Neural cell (in vitro differentiated cells): Measurements from ENCODE around the gene ARHGAP20. TPM values are rescaled to one million over a fixed set of nuclear protein-coding genes. Genes with fewer than 3 reads are reported as not detected.

Experiments
- H2AFZ ChIP-seq: fragments of 200-600, 300-800 bp; sonication (generic), shearing (Covaris generic); 2 replicates; pipeline ENCODE4 v1.6.0; 2014; ENCODE audit warnings: low read depth, mild to moderate bottlenecking, antibody characterized with exemption, low read length, moderate library complexity
- H3F3A ChIP-seq: fragments of 200-600 bp; shearing (Covaris generic); 2 replicates; pipeline ENCODE4 v1.6.1; 2016; ENCODE audit warnings: mild to moderate bottlenecking, moderate library complexity, mixed read lengths, antibody characterized with exemption, low read length; ENCODE audit not compliant: insufficient read depth, poor library complexity, severe bottlenecking
- H3K27ac ChIP-seq: fragments of 200-600, 300-800 bp; sonication (generic), shearing (Covaris generic); 2 replicates; pipeline ENCODE4 v1.5.1; 2014; ENCODE audit warnings: mild to moderate bottlenecking, low read length, moderate library complexity
- H3K27me3 ChIP-seq: fragments of 300-800, 200-600 bp; sonication (generic), shearing (Covaris generic); 2 replicates; pipeline ENCODE4 v1.6.0; 2014; ENCODE audit warnings: mild to moderate bottlenecking, low read depth, low read length, moderate library complexity; ENCODE audit not compliant: insufficient read depth
- H3K36me3 ChIP-seq: fragments of 300-800, 200-600 bp; sonication (generic), shearing (Covaris generic); 2 replicates; pipeline ENCODE4 v1.5.1; 2014; ENCODE audit warnings: mild to moderate bottlenecking, antibody characterized with exemption, low read length, moderate library complexity; ENCODE audit not compliant: insufficient read depth
- H3K4me2 ChIP-seq: fragments of 300-800, 200-600 bp; sonication (generic), shearing (Covaris generic); 2 replicates; pipeline ENCODE4 v1.6.0; 2014; ENCODE audit warnings: mild to moderate bottlenecking, low read length
- H3K4me3 ChIP-seq: fragments of 300-800, 200-600 bp; sonication (generic), shearing (Covaris generic); 2 replicates; pipeline ENCODE4 v1.5.1; 2014; ENCODE audit warnings: mild to moderate bottlenecking, low read length, moderate library complexity
- H3K79me2 ChIP-seq: fragments of 200-600 bp; shearing (Covaris generic); replicated peaks from 2 replicates; pipeline ENCODE4 v1.6.0; 2014; ENCODE audit warnings: mild to moderate bottlenecking, low read length, moderate library complexity; ENCODE audit not compliant: insufficient read depth
- H3K9ac ChIP-seq: fragments of 300-800, 200-600 bp; sonication (generic), shearing (Covaris generic); 2 replicates; pipeline ENCODE4 v1.6.1; 2016; ENCODE audit warnings: mild to moderate bottlenecking, low read length, mixed read lengths
- H3K9me2 ChIP-seq: fragments of 200-600 bp; shearing (Covaris generic); 2 replicates; pipeline ENCODE4 v1.6.1; 2016; ENCODE audit warnings: mild to moderate bottlenecking, low read length, mixed read lengths; ENCODE audit not compliant: insufficient read depth
- H3K9me3 ChIP-seq: fragments of 200-600, 300-800 bp; sonication (generic), shearing (Covaris generic); 2 replicates; pipeline ENCODE4 v1.6.1; 2016; ENCODE audit warnings: mild to moderate bottlenecking, mixed run types, low read length, moderate library complexity, mixed read lengths
- H4K20me1 ChIP-seq: fragments of 200-600 bp; shearing (Covaris generic); 2 replicates; pipeline ENCODE4 v1.6.1; 2016; ENCODE audit warnings: mild to moderate bottlenecking, mixed run types; ENCODE audit not compliant: insufficient read depth
- CTCF ChIP-seq: fragments of 450-650 bp; IDR thresholded peaks from 2 replicates; pipeline ENCODE4 v1.5.1; 2014; ENCODE audit warnings: antibody characterized with exemption, mild to moderate bottlenecking, moderate library complexity; ENCODE audit not compliant: poor library complexity, severe bottlenecking
- EP300 ChIP-seq: fragments of 450-650 bp; conservative IDR thresholded peaks from 2 replicates; pipeline ENCODE4 v1.6.1; 2014; ENCODE audit warnings: antibody characterized with exemption, mild to moderate bottlenecking, moderate library complexity; ENCODE audit not compliant: poor library complexity, severe bottlenecking
- EZH2 ChIP-seq: fragments of 200-600, 300-800 bp; shearing (Covaris generic), sonication (generic); IDR thresholded peaks from 2 replicates; pipeline ENCODE4 v1.6.1; 2014; ENCODE audit warnings: antibody characterized with exemption, low read length, borderline replicate concordance, mild to moderate bottlenecking; ENCODE audit not compliant: insufficient read depth, poor library complexity, severe bottlenecking
- MXI1 ChIP-seq: fragments of 450-650 bp; conservative IDR thresholded peaks from 2 replicates; pipeline ENCODE4 v1.6.1; 2014; ENCODE audit warnings: antibody characterized with exemption, mild to moderate bottlenecking; ENCODE audit not compliant: poor library complexity, severe bottlenecking
- POLR2AphosphoS5 ChIP-seq: IDR thresholded peaks from 2 replicates; pipeline ENCODE4 v1.6.1; 2012
- RAD21 ChIP-seq: fragments of 450-650 bp; conservative IDR thresholded peaks from 2 replicates; pipeline ENCODE4 v1.6.1; 2014; ENCODE audit warnings: antibody characterized with exemption, mild to moderate bottlenecking, moderate library complexity
- REST ChIP-seq: IDR thresholded peaks from 2 replicates; pipeline ENCODE4 v1.6.1; 2012; ENCODE audit warnings: borderline replicate concordance
- SMC3 ChIP-seq: fragments of 450-650 bp; conservative IDR thresholded peaks from 2 replicates; pipeline ENCODE4 v1.6.1; 2014; ENCODE audit warnings: antibody characterized with exemption, mild to moderate bottlenecking, moderate library complexity; ENCODE audit not compliant: poor library complexity
- TAF1 ChIP-seq: IDR thresholded peaks from 2 replicates; pipeline ENCODE4 v1.6.1; 2012; ENCODE audit warnings: low read depth
- polyA plus RNA-seq: library from polyadenylated mRNA; depleted of rRNA; stranded (reverse); fragments of >200 nt; gene quantifications from 2 replicates; pipeline ENCODE4 v1.2.3, GENCODE V29; 2014

ARHGAP20 gene
- polyA plus RNA-seq, 1 donor from 2014 or later: 1.2 TPM

GRCh38 chr11:110750100-110750499 lies 37.9 kb upstream of the ARHGAP20 start:
- no peak overlapping the region for H3K4me2 ChIP-seq
- no peaks in the 10 kb centered on the region for H4K20me1 ChIP-seq
- H2AFZ ChIP-seq: no peak overlapping the region
- no peaks in the 10 kb centered on the region for H3K9me2 ChIP-seq
- H3K4me3 ChIP-seq: no peak overlapping the region
- H3K27ac ChIP-seq: no peak overlapping the region
- H3K9ac ChIP-seq: no peak overlapping the region
- H3K9me3 ChIP-seq: no peaks in the 10 kb centered on the region
- H3K27me3 ChIP-seq: no peaks in the 10 kb centered on the region
- no peaks in the 10 kb centered on the region for H3K79me2 ChIP-seq
- TF ChIP-seq POLR2AphosphoS5 (no peak), TAF1 (no peak), MXI1 (no peak), EP300 (no peak), REST (no peak), SMC3 (no peak), RAD21 (no peak), CTCF (no peak), EZH2 (no peak)
- H3F3A ChIP-seq: no peaks in the 10 kb centered on the region
- H3K36me3 ChIP-seq: no peaks in the 10 kb centered on the region

- no peak overlapping the region for H3K4me3 ChIP-seq
Observed at GRCh38 chr11:110747531-110747930, 35.3 kb upstream of the ARHGAP20 start.

More at GRCh38 chr11:110747531-110747930, 35.3 kb upstream of the ARHGAP20 start:
- Histone ChIP-seq H3K27ac (no peak overlapping the region), H3K79me2 (no peaks in the 10 kb centered on the region), H3K9me3 (no peaks in the 10 kb centered on the region), H3K4me2 (no peak overlapping the region), H2AFZ (no peak overlapping the region), H4K20me1 (no peaks in the 10 kb centered on the region), H3K9ac (no peak overlapping the region), H3K9me2 (no peaks in the 10 kb centered on the region), H3K36me3 (no peaks in the 10 kb centered on the region), H3K27me3 (no peaks in the 10 kb centered on the region), H3F3A (no peaks in the 10 kb centered on the region)
- TF ChIP-seq EP300 (no peak), EZH2 (no peak), SMC3 (no peak), MXI1 (no peak)
